T-helper 17 cell (primary cell): ENCODE results near the gene PTGER4. TPM values are rescaled to one million over a fixed set of nuclear protein-coding genes. Genes with fewer than 3 reads are reported as not detected.
A peak's percentile ranks its signal among the peaks of the same experiment; 100 is the strongest.
"Not testable (repeated sequence)": the region's sequence is repeated elsewhere in the genome, so short reads cannot be mapped to it uniquely, and the experiment has no call there.

Experiments
- ATAC-seq: fragments of 150-1000 bp; cut with Tn5 transposase; 2 replicates; pipeline ENCODE4 v1.10.0; 2021; ENCODE audit warnings: mild to moderate bottlenecking, moderate library complexity
- DNase-seq, 3 donors: peaks; one replicate each; pipeline versions ENCODE4 v3.0.0 to v3.0.0-alpha.2; 2020 to 2021
- H3K9me3 ChIP-seq: one replicate; pipeline ENCODE4 v1.7.0; 2013; ENCODE audit warnings: low read length, mild to moderate bottlenecking; ENCODE audit not compliant: control insufficient read depth, poor library complexity, severe bottlenecking
- H3K27ac Mint-ChIP-seq: one replicate; pipeline ENCODE4 v1.8.0; 2022; ENCODE audit warnings: mild to moderate bottlenecking, moderate library complexity, mixed read lengths
- H3K27me3 Mint-ChIP-seq: one replicate; pipeline ENCODE4 v1.8.0; 2022; ENCODE audit warnings: mixed read lengths
- H3K36me3 Mint-ChIP-seq: one replicate; pipeline ENCODE4 v1.8.0; 2022; ENCODE audit warnings: low read depth, mixed read lengths
- H3K4me1 Mint-ChIP-seq: one replicate; pipeline ENCODE4 v1.8.0; 2022; ENCODE audit warnings: mild to moderate bottlenecking, mixed read lengths
- H3K4me3 Mint-ChIP-seq: one replicate; pipeline ENCODE4 v1.8.0; 2022; ENCODE audit warnings: mild to moderate bottlenecking, moderate library complexity, mixed read lengths
- total RNA-seq, 4 donors: library from RNA in 2 of 4; stranded (reverse) in 2 of 4; gene quantifications; one replicate each; pipeline ENCODE4 v1.2.3 and lab custom pipeline; 2022 to 2026

Gene PTGER4
- 100 to 1,000 TPM; 314 to 339 TPM for total RNA-seq
- total RNA-seq (lab: John Stamatoyannopoulos, UW) = 155 to 713 reads per million in 2 donors

- peak within 1 kb of the TSS; percentile 98 for H3K27ac Mint-ChIP-seq
- no peaks in the 10 kb centered on the region for H3K9me3 ChIP-seq
- H3K4me1 Mint-ChIP-seq = peaks cover 56% of the 10 kb centered on the region
- H3K36me3 Mint-ChIP-seq = peaks cover 17% of the 10 kb centered on the region
- H3K27me3 Mint-ChIP-seq = no peaks in the 10 kb centered on the region
- ATAC-seq (peak; percentile 10), DNase-seq (no peak)
- H3K4me3 Mint-ChIP-seq = peak within 1 kb of the TSS; percentile 97
Observed at GRCh38 chr5:40679913-40680681, at the start of gene PTGER4. PTGER4 (plus strand) TSS chr5:40679915; CDS start chr5:40680994, 1,079 bp downstream.

GRCh38 chr5:40630126-40630525, 49.6 kb upstream of the PTGER4 start:
- H3K36me3 Mint-ChIP-seq = no peaks in the 10 kb centered on the region
- H3K9me3 ChIP-seq = no peaks in the 10 kb centered on the region
- no peaks in the 10 kb centered on the region for H3K27me3 Mint-ChIP-seq
- peaks cover 4% of the 10 kb centered on the region for H3K4me1 Mint-ChIP-seq
- H3K27ac Mint-ChIP-seq = no peak overlapping the region
- H3K4me3 Mint-ChIP-seq = no peak overlapping the region
- DNase-seq (no peak), ATAC-seq (no peak)

GRCh38 chr5:40631236-40631635, 48.5 kb upstream of the PTGER4 start:
- H3K4me3 Mint-ChIP-seq = no peak overlapping the region
- DNase-seq (no peak), ATAC-seq (no peak)
- H3K9me3 ChIP-seq = no peaks in the 10 kb centered on the region
- H3K36me3 Mint-ChIP-seq = no peaks in the 10 kb centered on the region
- peaks cover 4% of the 10 kb centered on the region for H3K4me1 Mint-ChIP-seq
- H3K27ac Mint-ChIP-seq = no peak overlapping the region
- H3K27me3 Mint-ChIP-seq = no peaks in the 10 kb centered on the region

GRCh38 chr5:40634154-40634553, 45.6 kb upstream of the PTGER4 start:
- H3K27ac Mint-ChIP-seq = no peak overlapping the region
- no peak overlapping the region for H3K4me3 Mint-ChIP-seq
- ATAC-seq (no peak), DNase-seq (no peak)
- no peaks in the 10 kb centered on the region for H3K36me3 Mint-ChIP-seq
- no peaks in the 10 kb centered on the region for H3K4me1 Mint-ChIP-seq
- no peaks in the 10 kb centered on the region for H3K9me3 ChIP-seq
- no peaks in the 10 kb centered on the region for H3K27me3 Mint-ChIP-seq

- H3K36me3 Mint-ChIP-seq = no peaks in the 10 kb centered on the region
- DNase-seq = no peak
Observed at GRCh38 chr5:40634593-40634992, 45.1 kb upstream of the PTGER4 start.

GRCh38 chr5:40639531-40639930, 40.2 kb upstream of the PTGER4 start:
- not testable (repeated sequence) for H3K9me3 ChIP-seq, DNase-seq, H3K27ac Mint-ChIP-seq, H3K4me1 Mint-ChIP-seq, H3K4me3 Mint-ChIP-seq, H3K27me3 Mint-ChIP-seq, H3K36me3 Mint-ChIP-seq, ATAC-seq

More at GRCh38 chr5:40634593-40634992, 45.1 kb upstream of the PTGER4 start:
- H3K27ac Mint-ChIP-seq = no peak overlapping the region
- H3K27me3 Mint-ChIP-seq = no peaks in the 10 kb centered on the region
- H3K9me3 ChIP-seq = no peaks in the 10 kb centered on the region
- no peaks in the 10 kb centered on the region for H3K4me1 Mint-ChIP-seq
- no peak for ATAC-seq
- H3K4me3 Mint-ChIP-seq = no peak overlapping the region

GRCh38 chr5:40646266-40646665, 33.4 kb upstream of the PTGER4 start:
- Mint-ChIP-seq H3K4me3 (no peak overlapping the region), H3K4me1 (peaks cover 15% of the 10 kb centered on the region), H3K27me3 (no peaks in the 10 kb centered on the region), H3K36me3 (no peaks in the 10 kb centered on the region), H3K27ac (no peak overlapping the region)
- no peaks in the 10 kb centered on the region for H3K9me3 ChIP-seq
- ATAC-seq (no peak), DNase-seq (no peak)

- DNase-seq (no peak), ATAC-seq (no peak)
- Mint-ChIP-seq H3K4me3 (no peak overlapping the region), H3K36me3 (no peaks in the 10 kb centered on the region), H3K4me1 (peaks cover 24% of the 10 kb centered on the region), H3K27ac (no peak overlapping the region), H3K27me3 (no peaks in the 10 kb centered on the region)
- no peaks in the 10 kb centered on the region for H3K9me3 ChIP-seq
Observed at GRCh38 chr5:40648150-40648549, 31.6 kb upstream of the PTGER4 start.

- no peaks in the 10 kb centered on the region for H3K36me3 Mint-ChIP-seq
- DNase-seq = no peak
- H3K27ac Mint-ChIP-seq = peak overlapping the region; percentile 85
- ATAC-seq = peak; percentile 57
- no peaks in the 10 kb centered on the region for H3K9me3 ChIP-seq
- no peak overlapping the region for H3K4me3 Mint-ChIP-seq
- no peaks in the 10 kb centered on the region for H3K27me3 Mint-ChIP-seq
- H3K4me1 Mint-ChIP-seq = peaks cover 38% of the 10 kb centered on the region
Observed at GRCh38 chr5:40649463-40650030, 30.2 kb upstream of the PTGER4 start.

- Mint-ChIP-seq H3K27ac (no peak overlapping the region), H3K4me3 (no peak overlapping the region), H3K36me3 (no peaks in the 10 kb centered on the region), H3K4me1 (peaks cover 43% of the 10 kb centered on the region), H3K27me3 (no peaks in the 10 kb centered on the region)
- H3K9me3 ChIP-seq = no peaks in the 10 kb centered on the region
- DNase-seq = no peak
- ATAC-seq = no peak
Observed at GRCh38 chr5:40651201-40651600, 28.5 kb upstream of the PTGER4 start.

GRCh38 chr5:40652441-40653220, 27.1 kb upstream of the PTGER4 start:
- Mint-ChIP-seq H3K36me3 (peaks cover 3% of the 10 kb centered on the region), H3K4me3 (peak overlapping the region; percentile 80), H3K27ac (peak overlapping the region; percentile 94), H3K27me3 (no peaks in the 10 kb centered on the region), H3K4me1 (peaks cover 46% of the 10 kb centered on the region)
- H3K9me3 ChIP-seq = no peaks in the 10 kb centered on the region
- DNase-seq (no peak), ATAC-seq (peak; percentile 43)

GRCh38 chr5:40653221-40654022, 26.3 kb upstream of the PTGER4 start:
- H3K4me1 Mint-ChIP-seq = peaks cover 46% of the 10 kb centered on the region

More at GRCh38 chr5:40653221-40654022, 26.3 kb upstream of the PTGER4 start:
- H3K27ac Mint-ChIP-seq = peak overlapping the region; percentile 94
- DNase-seq (no peak), ATAC-seq (peak; percentile 57)
- H3K36me3 Mint-ChIP-seq = peaks cover 3% of the 10 kb centered on the region
- H3K9me3 ChIP-seq = no peaks in the 10 kb centered on the region
- H3K4me3 Mint-ChIP-seq = peak overlapping the region; percentile 80
- H3K27me3 Mint-ChIP-seq = no peaks in the 10 kb centered on the region
